NCI-H1436 treated with DMSO at 0.1 percent for 48 hours (cell line): Measurements from ENCODE around the gene JMJD6.
"Not testable (repeated sequence)": the region's sequence is repeated elsewhere in the genome, so short reads cannot be mapped to it uniquely, and the experiment has no call there.

Experiments used
- DNase-seq: peaks from one replicate; lab custom pipeline; 2025; lab: John Stamatoyannopoulos, UW

JMJD6 gene

DNA sequence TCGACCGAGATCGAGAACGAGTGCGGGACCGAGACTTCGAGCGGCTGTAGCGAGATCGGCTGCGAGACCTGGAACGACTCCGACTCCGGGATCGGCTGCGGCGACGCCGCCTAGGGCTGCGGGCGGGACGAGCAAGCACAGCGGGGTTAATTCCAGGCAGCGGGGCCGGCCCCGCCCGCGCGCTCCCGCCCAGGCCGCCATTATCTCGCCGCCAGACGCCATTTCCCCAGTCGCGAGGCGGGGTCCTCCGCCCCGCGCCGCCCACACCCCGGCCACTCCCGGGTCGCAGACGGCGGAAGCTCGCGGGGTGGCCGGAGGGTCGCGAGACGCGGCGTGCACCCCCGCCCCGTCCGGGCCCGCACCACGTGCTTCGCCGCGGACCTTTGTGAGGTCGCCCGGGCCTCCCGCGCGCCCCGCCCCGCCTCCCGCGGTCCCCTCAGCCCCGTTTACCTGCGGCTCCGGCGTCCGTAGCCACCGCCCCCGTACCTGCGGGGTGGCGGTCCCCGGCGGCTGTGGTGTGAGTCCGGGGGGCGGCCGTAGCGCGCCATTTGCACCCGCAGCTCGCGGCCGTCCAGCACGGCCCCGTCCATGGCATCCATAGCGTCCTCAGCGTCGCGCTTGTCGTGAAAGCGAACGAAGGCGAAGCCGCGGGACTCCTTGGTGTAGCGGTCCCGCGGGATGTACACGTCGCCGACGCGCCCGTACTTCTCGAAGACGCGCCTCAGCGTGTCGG is 10.1 kb upstream of the JMJD6 start:
- DNase-seq, result peak; percentile 31

DNA sequence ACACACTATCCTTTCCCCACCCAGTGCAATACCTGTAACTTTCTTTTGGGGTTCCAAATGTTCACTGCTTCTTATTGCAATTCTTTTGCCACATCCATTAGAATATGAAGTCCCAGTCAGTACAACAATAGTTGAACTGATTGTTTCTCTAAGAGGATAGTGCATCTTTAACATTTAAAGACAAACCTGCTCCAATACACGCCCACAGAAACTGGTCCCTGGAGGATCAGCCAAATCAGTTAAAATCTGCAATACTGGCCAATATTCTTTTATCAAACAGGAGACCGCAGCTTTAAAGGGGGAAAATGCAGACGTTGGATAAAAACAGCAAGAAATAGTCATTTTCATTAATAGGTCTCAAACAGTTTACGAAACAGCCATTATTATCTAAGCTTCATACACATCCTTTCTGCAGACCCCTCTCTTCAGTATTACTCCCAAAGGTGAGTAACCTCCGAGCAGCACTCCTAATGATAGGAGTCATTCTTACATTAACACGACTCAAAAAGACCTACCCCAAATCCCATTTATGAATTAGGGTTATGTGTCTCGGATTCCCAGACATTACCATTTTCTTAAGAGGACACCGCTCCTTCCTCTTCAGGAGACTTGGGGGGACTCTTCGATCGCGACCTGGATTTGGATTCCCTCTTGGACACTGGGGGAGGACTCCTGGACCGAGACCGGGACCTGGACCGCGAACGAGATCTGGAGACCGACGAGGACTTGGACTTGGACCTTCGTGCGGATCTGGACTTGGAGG is 9.4 kb upstream of the JMJD6 start:
- no peak for DNase-seq

DNA sequence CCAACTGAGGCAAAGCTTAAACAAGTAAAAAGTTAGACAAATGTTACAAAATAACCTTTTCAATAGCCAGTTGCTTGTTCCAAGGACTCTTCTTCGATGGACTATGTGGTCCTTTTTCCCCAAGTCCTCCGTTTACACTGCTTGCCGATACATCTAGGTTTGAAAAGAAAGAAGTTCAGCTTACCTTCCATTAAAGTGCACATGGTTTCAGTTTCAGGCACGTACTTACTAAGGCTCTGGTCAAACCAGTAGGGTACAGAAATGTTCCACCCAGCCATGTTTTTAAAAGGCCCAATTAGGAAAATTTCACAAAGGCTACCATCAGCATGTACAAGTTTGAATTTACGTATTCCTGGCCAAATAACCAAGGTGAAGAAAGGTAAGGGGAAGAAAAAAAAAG is 8.6 kb upstream of the JMJD6 start:
- DNase-seq, result no peak

DNA sequence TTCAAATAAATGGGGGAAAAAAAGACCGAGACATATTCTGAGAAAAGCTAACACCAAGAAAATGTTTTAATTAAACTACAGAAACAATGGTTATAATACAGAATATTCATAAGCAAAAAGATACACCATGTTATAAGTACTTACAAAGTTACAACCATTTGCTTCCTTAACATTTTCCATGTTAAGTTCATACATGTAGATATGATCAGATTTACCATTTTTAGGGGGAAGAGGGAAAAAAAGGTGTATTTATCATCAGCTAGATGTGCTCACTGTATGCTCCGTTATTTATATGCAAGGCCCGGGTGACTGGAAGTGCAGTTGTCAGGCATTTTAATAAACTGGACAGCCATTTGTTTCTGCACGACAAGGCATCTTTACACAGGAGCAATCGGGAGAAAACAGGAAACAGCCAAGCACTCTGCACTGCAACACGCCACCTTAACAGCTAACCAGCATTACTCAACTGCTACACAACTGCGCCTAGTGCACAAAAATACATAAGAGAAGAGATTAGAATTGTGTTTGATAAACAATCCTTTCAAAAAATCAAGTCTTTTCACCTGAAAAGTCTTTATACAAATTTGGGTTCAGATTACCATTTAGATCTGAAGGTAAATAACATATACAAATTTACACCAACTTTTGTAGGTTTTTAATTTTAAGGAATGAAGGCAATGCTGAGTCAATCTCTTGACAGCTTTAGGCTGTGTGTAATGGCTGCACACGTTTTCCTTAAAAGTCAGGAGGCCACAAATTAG is 7.9 kb upstream of the JMJD6 start:
- no peak for DNase-seq

DNA sequence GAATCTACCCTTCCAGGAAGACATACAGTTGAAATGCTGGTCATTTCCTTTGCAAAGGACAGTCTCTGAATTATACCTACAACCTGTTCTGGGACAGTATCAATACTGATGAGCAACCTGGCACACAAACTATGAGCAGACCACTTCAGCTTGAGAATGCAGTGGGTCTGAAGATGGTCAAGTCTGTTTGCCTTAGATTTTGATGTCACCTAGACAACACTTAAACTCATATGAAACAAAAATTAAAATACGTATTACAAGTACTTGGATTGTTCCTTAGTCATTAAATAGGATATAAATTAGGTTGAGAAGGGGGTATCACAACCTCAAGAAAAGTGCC is 7.2 kb upstream of the JMJD6 start:
- no peak for DNase-seq

DNA sequence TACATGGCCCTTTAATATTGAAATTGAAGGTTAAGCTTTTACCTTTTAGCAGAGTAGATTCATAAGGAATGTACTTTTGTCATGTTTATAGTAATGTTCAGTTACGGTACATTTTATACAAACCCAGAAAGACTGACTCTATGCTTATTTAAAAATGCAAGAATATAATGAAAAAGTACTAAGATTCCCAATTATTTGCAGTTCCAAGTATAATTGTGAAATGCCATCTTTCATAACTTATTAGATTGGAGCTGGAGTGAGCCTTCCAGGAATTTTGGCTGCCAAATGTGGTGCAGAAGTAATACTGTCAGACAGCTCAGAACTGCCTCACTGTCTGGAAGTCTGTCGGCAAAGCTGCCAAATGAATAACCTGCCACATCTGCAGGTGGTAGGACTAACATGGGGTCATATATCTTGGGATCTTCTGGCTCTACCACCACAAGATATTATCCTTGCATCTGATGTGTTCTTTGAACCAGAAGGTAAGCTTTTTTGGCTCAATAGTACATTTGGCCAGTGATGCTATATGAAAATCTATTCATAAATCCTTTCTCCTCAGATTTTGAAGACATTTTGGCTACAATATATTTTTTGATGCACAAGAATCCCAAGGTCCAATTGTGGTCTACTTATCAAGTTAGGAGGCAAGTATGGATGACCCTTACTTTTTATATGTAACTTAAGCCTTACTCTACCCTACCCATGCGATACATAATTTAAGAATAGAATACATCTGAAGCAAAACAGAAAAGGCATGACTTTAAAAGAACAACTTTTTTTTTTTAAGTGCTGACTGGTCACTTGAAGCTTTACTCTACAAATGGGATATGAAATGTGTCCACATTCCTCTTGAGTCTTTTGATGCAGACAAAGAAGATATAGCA is 6.6 kb upstream of the JMJD6 start:
- DNase-seq, result no peak

DNA sequence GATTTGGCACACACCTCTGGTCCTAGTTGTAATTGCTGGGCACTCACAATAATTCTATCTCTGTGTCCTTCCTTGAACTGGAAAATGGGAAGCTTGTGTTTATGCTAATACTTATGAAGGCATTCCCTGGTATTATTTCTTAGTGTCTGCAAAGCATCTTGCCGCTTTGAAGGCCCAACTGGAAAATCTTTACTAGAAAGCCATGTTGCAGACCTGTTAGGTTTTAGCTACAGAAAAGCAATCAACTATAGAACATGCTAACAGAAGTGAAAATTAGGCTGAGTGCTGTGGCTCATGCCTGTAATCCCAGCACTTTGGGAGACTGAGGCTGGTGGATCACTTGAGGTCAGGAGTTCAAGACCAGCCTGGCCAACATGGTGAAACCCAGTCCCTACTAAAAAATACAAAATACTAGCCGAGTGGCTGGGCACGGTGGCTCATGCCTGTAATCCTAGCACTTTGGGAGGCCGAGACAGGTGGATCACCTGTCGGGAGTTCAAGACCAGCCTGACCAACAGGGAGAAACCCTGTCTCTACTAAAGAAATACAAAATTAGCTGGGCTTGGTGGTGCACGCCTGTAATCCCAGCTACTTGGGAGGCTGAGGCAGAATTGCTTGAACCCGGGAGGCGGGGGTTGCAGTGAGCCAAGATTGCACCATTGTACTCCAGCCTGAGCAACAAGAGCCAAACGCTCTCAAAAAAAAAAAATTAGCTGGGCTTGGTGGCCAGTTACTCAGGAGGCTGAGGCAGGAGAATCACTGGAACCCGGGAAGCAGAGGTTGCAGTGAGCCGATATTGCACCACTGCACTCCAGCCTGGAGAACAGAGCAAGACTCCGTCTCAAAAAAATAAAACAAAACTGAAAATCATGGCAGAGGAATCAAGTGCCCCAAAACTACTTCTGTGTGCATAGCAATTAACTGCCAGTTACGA is 5.7 kb upstream of the JMJD6 start:
- DNase-seq, result not testable (repeated sequence)

DNA sequence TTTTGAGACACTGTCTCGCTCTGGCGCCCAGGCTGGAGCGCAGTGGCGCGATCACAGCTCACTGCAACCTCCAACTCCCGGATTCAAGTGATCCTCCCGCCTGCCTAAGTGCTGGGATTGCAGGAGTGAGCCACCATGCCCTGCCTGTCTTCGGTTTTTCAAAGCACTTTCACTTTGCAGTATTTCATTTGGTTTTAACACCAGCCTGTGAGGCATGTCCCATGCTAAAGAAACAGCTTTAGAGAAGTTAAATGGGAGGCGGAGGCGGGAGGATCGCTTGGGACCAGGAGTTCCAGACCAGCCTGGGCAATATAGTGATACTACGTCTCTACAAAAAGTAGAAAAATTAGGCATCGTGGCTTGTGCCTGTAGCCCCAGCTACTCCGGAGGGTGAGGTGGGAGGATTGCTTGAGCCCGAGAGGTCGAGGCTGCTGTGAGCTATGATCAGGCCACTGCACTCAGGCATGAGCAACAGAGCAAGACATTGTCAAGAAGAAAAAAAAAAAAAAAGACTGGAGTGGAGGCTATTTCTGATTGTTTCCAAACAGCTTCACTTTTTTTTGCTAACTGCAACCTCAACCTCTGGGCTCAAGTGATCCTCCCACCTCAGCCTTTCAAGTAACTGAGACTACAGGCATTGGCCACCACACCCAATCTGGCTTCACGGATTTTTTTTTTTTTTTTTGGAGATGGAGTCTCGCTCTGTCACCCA is 1.5 kb upstream of the JMJD6 start:
- no peak for DNase-seq

DNA sequence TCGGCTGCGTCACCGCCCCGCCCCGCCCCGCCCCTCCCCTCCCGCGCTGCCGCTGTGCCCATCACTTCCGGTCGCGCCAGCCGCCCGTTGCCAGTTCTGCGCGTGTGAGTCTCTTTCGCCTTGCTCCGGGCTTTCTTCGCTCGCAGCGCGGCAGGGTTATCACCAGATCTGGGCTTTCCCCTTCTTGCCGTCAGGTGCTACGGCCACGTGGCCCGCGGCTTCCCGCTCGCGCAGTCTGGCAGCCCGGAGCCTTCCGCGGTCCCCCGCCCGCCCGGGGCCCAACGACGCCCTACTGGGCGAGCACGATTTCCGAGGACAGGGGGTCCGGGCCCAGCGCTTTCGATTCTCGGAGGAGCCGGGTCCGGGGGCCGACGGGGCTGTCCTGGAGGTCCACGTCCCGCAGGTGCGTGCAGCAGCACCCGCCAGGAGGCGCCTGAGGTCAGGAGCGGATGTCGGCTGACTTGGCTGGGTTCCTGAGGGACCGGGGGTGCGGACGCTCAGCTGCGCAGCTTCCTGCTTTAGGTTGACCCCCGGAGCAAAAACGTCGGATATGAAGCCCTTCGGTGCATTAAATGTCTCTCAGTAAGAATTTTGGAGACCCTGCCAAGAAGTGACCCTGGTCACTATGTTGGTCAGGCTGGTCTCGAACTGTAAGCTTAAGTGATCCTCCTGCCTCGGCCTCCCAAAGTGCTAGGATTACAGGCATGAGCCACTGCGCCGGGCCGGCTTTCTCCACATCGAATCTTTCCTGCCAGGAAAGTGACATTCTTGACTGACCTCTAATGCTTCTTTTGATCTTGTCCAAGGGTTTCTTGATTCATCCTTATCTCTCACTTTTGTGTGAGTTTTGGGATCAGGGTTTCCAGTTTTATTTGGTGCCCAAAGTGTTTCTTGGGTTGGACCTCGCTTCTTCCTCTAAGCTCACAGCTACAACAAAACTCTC is 641 bp upstream of the JMJD6 start, which contains the start of gene METTL23:
TSS of gene METTL23 (plus strand) at position 64 of the 943 bp plus-strand sequence. CDS start 2,872 bp downstream, outside the sequence.
- DNase-seq, result peak; percentile 22

DNA sequence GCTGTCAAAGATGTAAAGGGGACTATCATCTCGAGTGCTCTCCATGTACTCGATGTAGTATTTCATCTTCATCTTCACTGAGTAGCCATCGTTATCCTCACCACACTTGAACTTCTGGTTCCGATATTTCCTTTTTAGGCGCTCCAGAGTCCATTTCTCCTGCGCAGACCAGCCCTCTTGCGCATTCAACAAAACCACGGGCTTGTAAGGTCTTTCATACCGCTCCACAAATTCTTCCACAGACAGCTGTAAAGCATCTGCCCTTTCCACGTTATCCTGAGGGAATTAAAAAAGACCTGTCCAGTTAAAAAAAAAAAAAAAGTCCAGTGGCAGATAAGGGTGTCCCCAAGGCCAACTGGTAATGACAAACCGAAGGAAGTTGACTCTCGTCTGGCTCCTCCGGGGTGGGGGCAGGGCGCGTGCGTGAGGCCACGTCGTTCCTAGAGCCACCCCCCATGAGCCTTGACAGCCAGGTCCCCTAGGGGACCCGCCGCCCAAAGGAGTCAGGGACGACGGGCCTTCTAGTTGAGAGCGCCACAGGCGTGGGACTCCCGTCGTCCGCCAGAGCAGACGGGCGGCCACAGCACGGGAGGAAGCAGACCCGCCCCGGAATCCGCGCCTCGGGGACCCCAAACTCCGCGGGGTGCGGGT is 701 bp downstream of the JMJD6 start:
- DNase-seq, result no peak

DNA sequence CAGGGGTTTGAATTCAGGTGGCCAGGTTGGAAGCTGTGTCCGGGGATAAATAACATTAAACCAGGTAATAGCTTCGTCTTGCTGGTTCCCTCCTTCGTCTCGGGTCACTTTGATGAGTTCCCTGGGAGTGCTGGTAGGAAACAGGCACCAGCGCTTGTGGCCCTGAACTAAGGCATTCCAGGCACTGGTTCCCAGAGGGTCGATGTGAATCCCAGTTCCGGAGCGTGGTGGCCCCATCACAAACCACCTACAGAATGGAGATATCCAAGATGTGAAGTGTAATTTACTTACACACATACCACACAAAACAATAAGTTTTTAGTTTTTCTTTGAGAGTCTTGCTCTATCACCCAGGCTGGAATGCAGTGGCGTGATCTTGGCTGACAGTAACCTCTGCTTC is 2.6 kb downstream of the JMJD6 start:
- DNase-seq, result no peak

DNA sequence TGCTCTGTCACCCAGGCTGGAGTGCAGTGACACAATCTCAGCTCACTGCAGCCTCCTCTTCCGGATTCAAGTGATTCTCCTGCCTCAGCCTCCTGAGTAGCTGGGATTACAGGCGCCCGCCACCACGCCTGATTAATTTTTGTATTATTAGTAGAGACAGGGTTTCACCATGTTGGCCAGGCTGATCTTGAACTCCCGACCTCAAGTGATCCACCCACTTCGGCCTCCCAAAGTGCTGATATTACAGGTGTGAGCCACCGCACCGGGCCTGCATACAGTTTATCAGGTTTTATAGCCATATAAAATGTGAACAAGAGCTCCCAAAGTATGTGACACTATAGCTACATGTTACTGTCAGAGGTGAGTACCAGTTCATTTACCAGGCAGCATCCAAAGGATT is 3.4 kb downstream of the JMJD6 start:
- not testable (repeated sequence) for DNase-seq

DNA sequence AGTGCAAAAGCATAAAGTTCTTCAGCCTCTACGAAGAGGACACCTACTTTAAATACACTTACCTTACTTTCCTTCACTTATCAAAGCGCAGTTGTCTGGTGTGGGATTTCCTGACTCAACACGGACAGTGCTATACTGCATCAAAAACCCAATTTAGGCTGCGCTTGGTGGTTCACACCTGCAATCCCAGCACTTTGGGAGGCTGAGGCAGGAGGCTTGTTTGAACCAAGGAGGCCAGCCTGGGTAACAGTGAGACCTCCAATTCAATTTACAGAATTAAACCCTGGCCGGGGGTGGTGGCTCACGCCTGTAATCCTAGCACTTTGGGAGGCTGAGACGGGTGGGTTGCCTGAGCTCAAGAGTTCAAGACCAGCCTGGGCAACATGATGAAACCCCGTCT is 4.1 kb downstream of the JMJD6 start:
- DNase-seq, result no peak

DNA sequence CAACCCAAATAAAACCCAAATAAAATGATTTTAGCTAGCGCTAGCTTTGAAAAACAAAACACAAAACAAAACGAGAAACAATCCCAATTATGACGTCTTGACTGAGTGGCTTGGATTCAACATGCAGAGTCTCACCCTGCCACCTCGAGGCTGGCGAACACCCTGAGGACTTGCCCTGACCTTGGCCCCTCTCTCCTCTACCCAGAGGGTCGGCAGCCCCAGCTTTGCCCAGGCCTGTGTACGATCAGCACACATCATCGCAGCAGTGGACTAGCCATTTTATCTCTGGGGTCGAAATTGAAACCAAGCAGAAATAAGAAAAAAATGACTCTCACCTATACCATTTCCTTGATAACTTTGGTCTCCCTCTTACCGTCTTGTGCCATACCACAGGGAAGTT is 4.9 kb downstream of the JMJD6 start:
- DNase-seq, result no peak

DNA sequence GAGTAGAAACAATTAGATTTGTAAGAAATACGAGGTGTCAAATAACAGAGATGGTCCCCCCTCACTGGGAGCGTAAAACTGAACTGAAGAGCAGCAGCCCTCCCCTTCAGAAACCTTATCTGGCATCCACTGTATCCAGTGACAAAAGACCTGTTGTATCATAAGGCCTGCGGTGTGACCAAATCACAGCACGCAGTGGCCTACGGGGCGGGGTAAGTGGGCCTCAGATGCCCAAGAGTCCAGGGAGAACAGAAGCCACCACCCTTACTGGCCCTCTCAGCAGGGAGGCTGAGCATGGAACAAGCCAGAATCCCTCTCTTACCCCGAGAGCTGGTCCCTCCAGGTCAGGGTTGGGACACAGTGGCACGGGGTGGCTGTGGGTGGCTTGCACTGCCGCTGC is 5.5 kb downstream of the JMJD6 start:
- DNase-seq, result no peak

DNA sequence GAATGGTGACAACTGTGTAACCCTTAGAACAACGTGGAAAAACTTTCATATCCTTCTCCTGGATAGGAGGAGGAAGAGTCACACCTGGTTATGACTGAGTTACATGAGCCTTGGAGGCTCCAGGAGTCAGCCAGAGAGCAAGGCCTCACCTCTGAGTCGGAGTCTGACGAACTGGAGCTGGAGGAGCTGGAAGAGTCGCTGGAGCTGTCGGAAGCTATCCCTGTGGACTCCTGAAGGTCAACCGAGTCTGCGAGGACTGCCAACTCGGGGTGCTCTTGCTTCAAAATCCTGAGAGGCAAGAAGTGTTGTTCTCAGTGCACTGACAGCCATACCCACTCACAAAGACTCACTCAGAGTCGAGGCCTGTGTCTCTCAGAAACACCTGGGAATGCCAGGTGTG is 6.2 kb downstream of the JMJD6 start:
- no peak for DNase-seq

DNA sequence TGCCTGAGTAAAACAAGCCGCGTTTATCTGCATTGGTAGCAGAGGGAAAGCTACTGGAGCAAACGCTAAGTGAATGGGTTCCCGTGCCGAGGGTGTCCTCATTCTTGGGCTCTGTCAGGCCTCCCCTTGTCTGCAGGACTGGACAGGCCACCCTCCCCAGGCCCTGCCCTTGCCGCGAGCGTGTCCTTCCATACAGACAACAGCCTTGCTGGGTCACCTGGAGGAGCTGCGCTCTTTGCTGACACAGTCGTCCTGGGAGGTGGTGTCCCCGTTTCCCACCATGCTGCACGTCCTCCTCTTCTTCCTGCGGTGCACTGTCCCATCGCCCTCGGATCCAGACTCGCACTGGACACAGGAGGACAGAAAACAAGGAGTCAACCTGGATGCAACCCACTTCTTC is 7.9 kb downstream of the JMJD6 start:
- no peak for DNase-seq

DNA sequence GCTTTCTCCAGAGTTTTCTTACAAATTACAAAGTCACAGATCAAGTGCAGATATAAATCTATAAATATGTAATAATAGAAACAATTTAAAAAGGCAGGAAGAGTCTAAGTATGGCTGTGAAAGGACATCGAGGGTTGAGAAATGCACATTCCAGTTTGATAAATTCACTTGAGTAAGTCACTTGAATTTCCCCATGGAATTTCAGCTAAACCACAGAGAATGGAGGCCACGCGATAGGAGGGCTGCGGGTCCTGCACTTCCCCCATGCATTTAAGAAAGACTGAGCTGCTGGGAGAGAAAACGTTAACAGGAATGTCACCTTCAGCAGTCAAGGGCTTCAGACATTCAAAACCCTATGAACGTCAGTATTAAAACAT is 9.6 kb downstream of the JMJD6 start:
- DNase-seq, result no peak
